ENCODE results near the gene TRAM2. TPM values are rescaled to one million over a fixed set of nuclear protein-coding genes. Genes with fewer than 3 reads are reported as not detected.

TRAM2 gene
- total RNA-seq, 1 donor from 2014 or later, result 22.1 TPM

- no peak for TF ChIP-seq CTCF (IDR thresholded peaks at IDR 0.05; ENCODE audit: unreplicated experiment)
- no peak overlapping the region for H3K27ac Mint-ChIP-seq
Observed at GRCh38 chr6:52527436-52527835, 49.4 kb downstream of the TRAM2 start.

GRCh38 chr6:52526634-52527033, 50.2 kb downstream of the TRAM2 start:
- Mint-ChIP-seq H3K4me1 (peaks cover 14% of the 10 kb centered on the region), H3K9me3 (no peaks in the 10 kb centered on the region), H3K36me3 (no peaks in the 10 kb centered on the region), H3K4me3 (no peak overlapping the region), H3K27ac (no peak overlapping the region), H3K27me3 (ENCODE audit: low read depth) (no peaks in the 10 kb centered on the region)
- DNase-seq (ENCODE audit: low spot score in 2 of 2, unreplicated experiment in 2 of 2), result no peak
- TF ChIP-seq CTCF (IDR thresholded peaks at IDR 0.05; ENCODE audit: unreplicated experiment), result no peak

More at GRCh38 chr6:52527436-52527835, 49.4 kb downstream of the TRAM2 start:
- no peak for DNase-seq (ENCODE audit: low spot score in 2 of 2, unreplicated experiment in 2 of 2)
- H3K27me3 Mint-ChIP-seq (ENCODE audit: low read depth), result no peaks in the 10 kb centered on the region
- no peaks in the 10 kb centered on the region for H3K36me3 Mint-ChIP-seq
- no peaks in the 10 kb centered on the region for H3K9me3 Mint-ChIP-seq
- no peak overlapping the region for H3K4me3 Mint-ChIP-seq
- peaks cover 8% of the 10 kb centered on the region for H3K4me1 Mint-ChIP-seq

GRCh38 chr6:52524918-52525317, 51.9 kb downstream of the TRAM2 start:
- H3K27me3 Mint-ChIP-seq (ENCODE audit: low read depth), result no peaks in the 10 kb centered on the region
- H3K4me1 Mint-ChIP-seq, result peaks cover 14% of the 10 kb centered on the region
- H3K36me3 Mint-ChIP-seq, result no peaks in the 10 kb centered on the region
- DNase-seq (ENCODE audit: low spot score in 2 of 2, unreplicated experiment in 2 of 2), result no peak
- no peak overlapping the region for H3K27ac Mint-ChIP-seq
- TF ChIP-seq CTCF (IDR thresholded peaks at IDR 0.05; ENCODE audit: unreplicated experiment), result no peak
- H3K9me3 Mint-ChIP-seq, result no peaks in the 10 kb centered on the region
- no peak overlapping the region for H3K4me3 Mint-ChIP-seq

GRCh38 chr6:52523378-52524142, 53.3 kb downstream of the TRAM2 start:
- DNase-seq (ENCODE audit: low spot score in 2 of 2, unreplicated experiment in 2 of 2), result no peak
- H3K4me3 Mint-ChIP-seq, result no peak overlapping the region
- H3K36me3 Mint-ChIP-seq, result peaks cover 6% of the 10 kb centered on the region
- H3K4me1 Mint-ChIP-seq, result peaks cover 14% of the 10 kb centered on the region
- no peaks in the 10 kb centered on the region for H3K27me3 Mint-ChIP-seq (ENCODE audit: low read depth)
- TF ChIP-seq CTCF (IDR thresholded peaks at IDR 0.05; ENCODE audit: unreplicated experiment), result no peak
- H3K27ac Mint-ChIP-seq, result no peak overlapping the region
- no peaks in the 10 kb centered on the region for H3K9me3 Mint-ChIP-seq

- H3K27ac Mint-ChIP-seq, result peak overlapping the region; percentile 3
- H3K4me1 Mint-ChIP-seq, result peaks cover 22% of the 10 kb centered on the region
- DNase-seq (ENCODE audit: low spot score in 2 of 2, unreplicated experiment in 2 of 2), result no peak
- H3K4me3 Mint-ChIP-seq, result no peak overlapping the region
- no peak for TF ChIP-seq CTCF (IDR thresholded peaks at IDR 0.05; ENCODE audit: unreplicated experiment)
- H3K36me3 Mint-ChIP-seq, result peaks cover 6% of the 10 kb centered on the region
- H3K27me3 Mint-ChIP-seq (ENCODE audit: low read depth), result no peaks in the 10 kb centered on the region
- H3K9me3 Mint-ChIP-seq, result no peaks in the 10 kb centered on the region
Observed at GRCh38 chr6:52522655-52523054, 54.2 kb downstream of the TRAM2 start.

Data from mesothelial cell of epicardium (in vitro differentiated cells).